Keratinocyte (primary cell): ENCODE data around the gene FAM199X. TPM values are rescaled to one million over a fixed set of nuclear protein-coding genes. Genes with fewer than 3 reads are reported as not detected.

Source experiments
- DNase-seq: peaks from one replicate; pipeline ENCODE4 v3.0.0-alpha.2; 2011; ENCODE audit warnings: low read depth, missing footprints, low spot score
- FAIRE-seq: peaks from 2 replicates; lab custom pipeline; 2011; peaks lifted over from hg19 to GRCh38; lab: Jason Lieb, UNC
- H2AFZ ChIP-seq: 2 replicates; pipeline ENCODE4 v1.6.0; 2012; ENCODE audit warnings: low read length, control low read depth, inconsistent platforms; ENCODE audit not compliant: control insufficient read depth
- H3K27ac ChIP-seq: 2 replicates; pipeline ENCODE4 v1.5.1; 2011; ENCODE audit warnings: low read length; ENCODE audit not compliant: control insufficient read depth, insufficient read depth
- H3K27me3 ChIP-seq: 3 replicates; pipeline ENCODE4 v1.6.0; 2011; ENCODE audit warnings: low read length; ENCODE audit not compliant: control insufficient read depth, insufficient read depth; ENCODE audit errors: extremely low read depth
- H3K36me3 ChIP-seq, 2 experiments: 2 replicates in 1 of 2; 3 replicates in 1 of 2; pipeline ENCODE4 v1.5.1; 2011; ENCODE audit warnings: low read length in 2 of 2, mild to moderate bottlenecking in 1 of 2; ENCODE audit not compliant: control insufficient read depth in 2 of 2, insufficient read depth in 2 of 2; ENCODE audit errors: extremely low read depth in 1 of 2
- H3K4me1 ChIP-seq: 3 replicates; pipeline ENCODE4 v1.5.1; 2011; ENCODE audit warnings: low read length; ENCODE audit not compliant: control insufficient read depth, insufficient read depth; ENCODE audit errors: extremely low read depth
- H3K4me2 ChIP-seq: 3 replicates; pipeline ENCODE4 v1.6.0; 2011; ENCODE audit warnings: low read depth, low read length; ENCODE audit not compliant: control insufficient read depth, insufficient read depth; ENCODE audit errors: extremely low read depth
- H3K4me3 ChIP-seq, 3 experiments: fragments of 200-600 bp in 1 of 3; sonication (generic) in 1 of 3; 2 replicates in 2 of 3; 3 replicates in 1 of 3; pipeline ENCODE4 v1.5.1; 2011 to 2016; ENCODE audit warnings: low read length in 3 of 3, mild to moderate bottlenecking in 3 of 3, control low read depth in 2 of 3, inconsistent platforms in 1 of 3, low read depth in 1 of 3, mixed read lengths in 1 of 3, mixed run types in 1 of 3, moderate library complexity in 1 of 3; ENCODE audit not compliant: control insufficient read depth in 2 of 3, insufficient read depth in 2 of 3; ENCODE audit errors: extremely low read depth in 1 of 3
- H3K79me2 ChIP-seq: 2 replicates; pipeline ENCODE4 v1.6.0; 2012; ENCODE audit warnings: low read length; ENCODE audit not compliant: control insufficient read depth, insufficient read depth
- H3K9ac ChIP-seq: 3 replicates; pipeline ENCODE4 v1.6.0; 2011; ENCODE audit warnings: low read length; ENCODE audit not compliant: control insufficient read depth, insufficient read depth; ENCODE audit errors: extremely low read depth
- H3K9me1 ChIP-seq: 3 replicates; pipeline ENCODE4 v1.6.0; 2011; ENCODE audit warnings: low read length; ENCODE audit not compliant: control insufficient read depth, insufficient read depth; ENCODE audit errors: extremely low read depth
- H3K9me3 ChIP-seq: 2 replicates; pipeline ENCODE4 v1.5.1; 2012; ENCODE audit warnings: low read depth, low read length; ENCODE audit not compliant: control insufficient read depth
- H4K20me1 ChIP-seq: 3 replicates; pipeline ENCODE4 v1.6.0; 2011; ENCODE audit warnings: low read length; ENCODE audit not compliant: control insufficient read depth, insufficient read depth; ENCODE audit errors: extremely low read depth
- EZH2 ChIP-seq: IDR thresholded peaks from one replicate; pipeline ENCODE4 v1.6.1; 2012; ENCODE audit warnings: inconsistent platforms, mild to moderate bottlenecking, low read length, moderate library complexity
- dilution Hi-C: fragments of 300-500 bp; cut with MboI; formaldehyde crosslinking; loops from one replicate; pipeline ENCODE4 v1.7.0; 2020; ENCODE audit warnings: low sequenced_read_pairs; ENCODE audit not compliant: extremely low pct_ligation_motif_present
- polyA plus RNA-seq, 5 experiments: library from polyadenylated mRNA; depleted of rRNA in 3 of 5; stranded (reverse) in 3 of 5; stranded (forward) in 1 of 5; unstranded in 1 of 5; fragments of >200 nt; gene quantifications; 1 replicate in 1 of 5; 2 replicates in 3 of 5; 3 replicates in 1 of 5; pipeline versions ENCODE4 v1.2.1 to v1.2.3, GENCODE V29; 2011 to 2012; ENCODE audit warnings: missing spikeins in 2 of 5, low read depth in 1 of 5, low replicate concordance in 1 of 5
- TF ChIP-seq, protein P1 (sequence below), 3 experiments: IDR thresholded peaks in 1 of 3; conservative IDR thresholded peaks in 1 of 3; optimal IDR thresholded peaks in 1 of 3; 2 replicates in 2 of 3; 3 replicates in 1 of 3; pipeline versions ENCODE3 to v1.5.1; 2011; ENCODE audit warnings: low read length in 3 of 3, mild to moderate bottlenecking in 3 of 3, moderate library complexity in 2 of 3, control low read depth in 1 of 3, inconsistent platforms in 1 of 3; ENCODE audit not compliant: insufficient read depth in 2 of 3; ENCODE audit errors: extremely low read depth in 1 of 3

The FAM199X gene
- polyA plus RNA-seq, 1 donor (not counting 4 experiments of a cell fraction or from before 2014, with no cell fraction given) = 16.1 TPM

DNA sequence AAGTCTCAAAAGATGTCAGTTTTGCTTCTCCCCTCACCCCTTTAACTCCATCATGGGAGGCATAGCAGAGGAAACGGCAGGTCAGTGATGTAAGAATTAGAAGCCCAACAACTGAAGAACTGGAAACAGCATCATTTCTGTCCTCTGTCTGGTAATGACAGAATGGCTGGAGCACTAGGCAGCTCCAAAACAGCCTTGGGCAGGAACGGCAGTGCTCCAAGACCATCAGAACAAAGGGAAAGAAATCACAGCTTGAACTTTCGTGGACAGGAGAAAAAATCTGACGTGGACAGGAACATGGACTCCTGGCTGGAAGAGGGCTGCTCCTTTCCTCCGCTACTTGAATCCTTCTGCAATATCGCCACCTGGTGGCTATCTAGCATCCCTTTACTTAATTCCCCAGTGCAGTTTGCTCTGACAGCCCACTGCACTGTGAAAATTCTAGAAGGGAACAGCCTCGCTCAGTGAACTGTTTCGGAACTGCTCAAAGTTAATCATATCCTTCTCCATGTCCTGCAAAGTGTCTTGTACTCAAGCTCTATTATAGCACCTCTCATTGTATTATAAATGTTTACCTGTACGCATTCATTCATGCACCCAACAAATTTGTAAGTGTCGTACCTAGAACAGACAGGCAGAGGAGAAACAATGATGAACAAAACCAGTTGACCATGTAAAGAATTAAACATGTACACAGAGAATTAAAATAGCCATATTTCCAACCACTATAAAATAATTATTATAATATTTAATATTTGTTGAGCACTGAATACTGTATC lies 29.8 kb upstream of the FAM199X start:
- TF ChIP-seq, protein P1, sequence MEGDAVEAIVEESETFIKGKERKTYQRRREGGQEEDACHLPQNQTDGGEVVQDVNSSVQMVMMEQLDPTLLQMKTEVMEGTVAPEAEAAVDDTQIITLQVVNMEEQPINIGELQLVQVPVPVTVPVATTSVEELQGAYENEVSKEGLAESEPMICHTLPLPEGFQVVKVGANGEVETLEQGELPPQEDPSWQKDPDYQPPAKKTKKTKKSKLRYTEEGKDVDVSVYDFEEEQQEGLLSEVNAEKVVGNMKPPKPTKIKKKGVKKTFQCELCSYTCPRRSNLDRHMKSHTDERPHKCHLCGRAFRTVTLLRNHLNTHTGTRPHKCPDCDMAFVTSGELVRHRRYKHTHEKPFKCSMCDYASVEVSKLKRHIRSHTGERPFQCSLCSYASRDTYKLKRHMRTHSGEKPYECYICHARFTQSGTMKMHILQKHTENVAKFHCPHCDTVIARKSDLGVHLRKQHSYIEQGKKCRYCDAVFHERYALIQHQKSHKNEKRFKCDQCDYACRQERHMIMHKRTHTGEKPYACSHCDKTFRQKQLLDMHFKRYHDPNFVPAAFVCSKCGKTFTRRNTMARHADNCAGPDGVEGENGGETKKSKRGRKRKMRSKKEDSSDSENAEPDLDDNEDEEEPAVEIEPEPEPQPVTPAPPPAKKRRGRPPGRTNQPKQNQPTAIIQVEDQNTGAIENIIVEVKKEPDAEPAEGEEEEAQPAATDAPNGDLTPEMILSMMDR (optimal IDR thresholded peaks at IDR 0.05 in 1 of 3, IDR thresholded peaks at IDR 0.05 in 1 of 3, conservative IDR thresholded peaks at IDR 0.05 in 1 of 3; ENCODE audit: extremely low read depth in 1 of 3, insufficient read depth in 2 of 3, low read length in 3 of 3) = peak; percentile 76 to 86 (median 77)
- no peak for TF ChIP-seq EZH2
- dilution Hi-C loops = no loop called here
- DNase-seq = peak; percentile 32
- no peak overlapping the region for H3K9ac ChIP-seq
- no peaks in the 10 kb centered on the region for H3K27me3 ChIP-seq
- H3K9me3 ChIP-seq = no peaks in the 10 kb centered on the region
- H3K79me2 ChIP-seq = no peaks in the 10 kb centered on the region
- H3K27ac ChIP-seq = no peak overlapping the region
- peak overlapping the region; percentile 44 for H3K4me2 ChIP-seq
- peak overlapping the region; percentile 50 for H2AFZ ChIP-seq
- FAIRE-seq = peak; percentile 74
- no peaks in the 10 kb centered on the region for H4K20me1 ChIP-seq
- no peaks in the 10 kb centered on the region for H3K4me1 ChIP-seq
- H3K4me3 ChIP-seq = peak overlapping the region in 1 of 3 experiments; percentile 19
- H3K36me3 ChIP-seq = no peaks in the 10 kb centered on the region
- H3K9me1 ChIP-seq = no peaks in the 10 kb centered on the region

DNA sequence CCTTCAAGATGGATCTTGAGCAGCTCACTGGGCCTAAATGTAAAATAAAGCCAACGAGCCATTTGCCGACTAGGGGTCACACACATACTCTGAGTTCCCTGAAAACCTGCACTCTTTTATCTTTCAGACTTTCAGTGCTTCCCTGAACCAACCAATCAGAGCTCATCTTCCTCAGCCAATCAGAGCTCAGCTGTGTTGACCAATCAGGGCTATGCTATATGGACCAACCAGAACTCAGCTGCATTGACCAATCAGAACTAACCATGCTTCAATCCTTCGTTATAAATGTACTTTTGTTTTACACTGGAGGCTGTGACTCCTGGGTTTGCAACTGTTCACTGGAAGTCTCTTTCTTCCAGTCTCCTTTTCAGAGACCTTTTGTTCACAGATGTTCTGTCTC lies 28.8 kb upstream of the FAM199X start:
- Histone ChIP-seq H3K4me2 (no peak overlapping the region), H2AFZ (no peak overlapping the region), H3K27ac (no peak overlapping the region), H3K79me2 (no peaks in the 10 kb centered on the region), H3K27me3 (no peaks in the 10 kb centered on the region), H3K4me3 (no peak overlapping the region), H3K4me1 (no peaks in the 10 kb centered on the region), H4K20me1 (no peaks in the 10 kb centered on the region), H3K9me3 (no peaks in the 10 kb centered on the region), H3K9ac (no peak overlapping the region), H3K9me1 (no peaks in the 10 kb centered on the region), H3K36me3 (no peaks in the 10 kb centered on the region)
- DNase-seq (no peak), FAIRE-seq (no peak)
- TF ChIP-seq, protein P1 (optimal IDR thresholded peaks at IDR 0.05 in 1 of 3, IDR thresholded peaks at IDR 0.05 in 1 of 3, conservative IDR thresholded peaks at IDR 0.05 in 1 of 3; ENCODE audit: extremely low read depth in 1 of 3, insufficient read depth in 2 of 3, low read length in 3 of 3) = no peak
- TF ChIP-seq EZH2 = no peak
- dilution Hi-C loops = no loop called here
